Panc1 (cell line): Measurements from ENCODE around the gene SIRPA. TPM values are rescaled to one million over a fixed set of nuclear protein-coding genes. Genes with fewer than 3 reads are reported as not detected.

ENCODE experiments used
- ATAC-seq: fragments of 200-7000 bp; cut with Tn5 transposase; 2 replicates; pipeline ENCODE4 v1.9.1; 2020; ENCODE audit warnings: mild to moderate bottlenecking, moderate library complexity
- BruUV-seq: library from RNA; stranded (reverse); fragments of 400-500 nt; replicated peaks from 2 replicates; lab custom pipeline; 2021; lab: Mats Ljungman, UMichigan
- CTCF ChIA-PET: fragments of 300-600 bp; sonication (Branson Sonifier 250); formaldehyde crosslinking; loops from one replicate; lab custom pipeline; 2022; ENCODE audit warnings: antibody characterized with exemption; lab: Charles Lee
- POLR2A ChIA-PET: fragments of 300-600 bp; sonication (Branson Sonifier 250); formaldehyde crosslinking; loops from one replicate; lab custom pipeline; 2022; ENCODE audit warnings: antibody characterized with exemption; lab: Charles Lee
- DNase-seq: peaks from one replicate; pipeline ENCODE4 v3.0.0-alpha.2; 2010; ENCODE audit warnings: low read depth, low spot score
- H3K27ac ChIP-seq: 2 replicates; pipeline ENCODE4 v1.5.1; 2011; ENCODE audit warnings: mild to moderate bottlenecking, low read length, inconsistent platforms
- H3K27me3 ChIP-seq: fragments of 200-500 bp; sonication (Bioruptor generic); 2 replicates; pipeline ENCODE4 v1.6.0; 2014; ENCODE audit warnings: low read length, inconsistent platforms; ENCODE audit not compliant: control insufficient read depth, insufficient read depth
- H3K36me3 ChIP-seq: fragments of 200-500 bp; sonication (Bioruptor generic); 2 replicates; pipeline ENCODE4 v1.5.1; 2014; ENCODE audit warnings: inconsistent platforms, mild to moderate bottlenecking, low read length, moderate library complexity; ENCODE audit not compliant: control insufficient read depth, insufficient read depth
- H3K4me1 ChIP-seq: 2 replicates; pipeline ENCODE4 v1.5.1; 2011; ENCODE audit warnings: inconsistent platforms, mild to moderate bottlenecking, low read length, moderate library complexity; ENCODE audit not compliant: control insufficient read depth, insufficient read depth
- H3K4me3 ChIP-seq, 2 experiments: 2 replicates each; pipeline ENCODE4 v1.5.1; 2011 to 2012; ENCODE audit warnings: low read depth in 2 of 2, low read length in 2 of 2, mild to moderate bottlenecking in 2 of 2, inconsistent platforms in 1 of 2, moderate library complexity in 1 of 2
- H3K9me3 ChIP-seq: fragments of 200-500 bp; sonication (Bioruptor generic); 2 replicates; pipeline ENCODE4 v1.5.1; 2014; ENCODE audit warnings: low read depth, mild to moderate bottlenecking, inconsistent platforms, low read length, moderate library complexity; ENCODE audit not compliant: control insufficient read depth, insufficient read depth
- POLR2AphosphoS5 ChIP-seq: IDR thresholded peaks from 2 replicates; pipeline ENCODE4 v1.6.1; 2012; ENCODE audit warnings: mild to moderate bottlenecking, low read depth, low read length, moderate library complexity
- SIN3A ChIP-seq: IDR thresholded peaks from 2 replicates; pipeline ENCODE4 v1.6.1; 2012; ENCODE audit warnings: low read depth, mild to moderate bottlenecking, low read length, moderate library complexity, borderline replicate concordance; ENCODE audit not compliant: insufficient read depth
- TCF7L2 ChIP-seq: IDR thresholded peaks from 2 replicates; pipeline ENCODE4 v1.6.1; 2011; ENCODE audit warnings: mild to moderate bottlenecking, low read depth, low read length, inconsistent platforms
- in situ Hi-C: cut with HindIII; loops from 2 replicates; pipeline ENCODE4 v1.10.0; 2016; ENCODE audit warnings: low sequenced_read_pairs, low pct_unique_long_range_greater_than_20kb
- intact Hi-C: fragments of 100-400 bp; cut with micrococcal nuclease; formaldehyde crosslinking; loops from one replicate; pipeline ENCODE4 v1.10.0; 2022; ENCODE audit not compliant: unreplicated experiment
- total RNA-seq: library from RNA; stranded (reverse); gene quantifications from one replicate; pipeline ENCODE4 v1.2.1, GENCODE V29; 2021; ENCODE audit not compliant: unreplicated experiment
- TF ChIP-seq, protein P1 (sequence below), 2 experiments: IDR thresholded peaks; 2 replicates each; pipeline ENCODE4 v1.6.1; 2011 to 2012; ENCODE audit warnings: low read depth in 2 of 2, control low read depth in 1 of 2, low read length in 1 of 2, mild to moderate bottlenecking in 1 of 2, moderate library complexity in 1 of 2; ENCODE audit not compliant: insufficient read depth in 1 of 2
- TF ChIP-seq, protein P2 (sequence below): fragments of 450-650 bp; IDR thresholded peaks from 2 replicates; pipeline ENCODE4 v1.5.1; 2017; ENCODE audit warnings: mild to moderate bottlenecking

SIRPA gene
- total RNA-seq, 1 experiment from 2014 or later = 2.4 TPM

DNA sequence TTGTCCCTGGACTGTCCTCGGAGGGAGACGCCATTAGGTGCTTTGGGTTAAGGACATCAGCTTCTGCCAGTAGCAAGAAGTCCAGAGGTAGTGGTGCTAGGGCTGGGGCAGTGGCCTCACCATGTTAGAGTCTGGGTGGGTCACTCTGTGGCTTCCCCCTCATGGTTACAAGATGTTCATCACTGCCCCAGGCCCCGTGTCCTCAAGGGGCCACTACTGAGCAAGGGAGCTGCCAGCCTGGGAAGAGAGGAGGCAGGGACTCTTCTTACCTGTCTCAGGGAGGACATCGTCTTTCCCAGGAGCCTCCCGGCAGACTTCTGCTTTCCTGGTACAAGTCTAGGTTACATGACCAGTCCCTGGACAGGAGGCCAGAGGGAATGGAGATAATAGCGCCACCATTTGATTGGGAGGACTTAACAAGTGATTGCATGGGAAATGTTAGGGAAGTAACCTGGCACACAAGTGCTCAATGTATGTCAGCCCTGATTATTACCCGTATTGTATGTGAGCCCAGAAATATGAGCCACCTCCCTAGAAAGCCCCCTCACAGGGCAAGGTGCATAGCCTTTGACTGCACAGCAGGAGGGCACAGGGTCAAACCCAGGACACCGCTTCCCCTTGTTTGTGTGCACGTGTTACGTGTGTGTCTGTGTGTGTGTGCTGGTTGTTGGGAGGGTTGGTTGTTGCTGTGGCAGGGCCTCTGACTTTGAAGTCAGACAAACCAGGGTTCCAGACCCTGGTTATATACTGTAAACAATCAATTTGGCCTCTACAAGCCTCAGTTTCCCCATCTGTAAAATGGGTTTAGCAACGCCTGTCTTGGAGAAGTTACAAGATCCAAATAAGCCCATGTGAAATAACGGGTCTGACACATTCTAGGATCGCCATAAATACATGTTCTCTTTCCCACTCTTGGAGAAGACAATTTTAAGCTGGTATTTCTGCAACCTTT is 30.0 kb downstream of the SIRPA start:
- POLR2A ChIA-PET = no interaction called here
- H3K9me3 ChIP-seq = no peaks in the 10 kb centered on the region
- DNase-seq (no peak), ATAC-seq (no peak)
- no peak overlapping the region for H3K27ac ChIP-seq
- H3K36me3 ChIP-seq = no peaks in the 10 kb centered on the region
- in situ Hi-C loops (no loop called here), intact Hi-C loops (no loop called here)
- BruUV-seq = no TSS peak
- H3K27me3 ChIP-seq = peaks cover under 1% of the 10 kb centered on the region; the same call in 1 of the 2 replicates
- TF ChIP-seq, protein P1, sequence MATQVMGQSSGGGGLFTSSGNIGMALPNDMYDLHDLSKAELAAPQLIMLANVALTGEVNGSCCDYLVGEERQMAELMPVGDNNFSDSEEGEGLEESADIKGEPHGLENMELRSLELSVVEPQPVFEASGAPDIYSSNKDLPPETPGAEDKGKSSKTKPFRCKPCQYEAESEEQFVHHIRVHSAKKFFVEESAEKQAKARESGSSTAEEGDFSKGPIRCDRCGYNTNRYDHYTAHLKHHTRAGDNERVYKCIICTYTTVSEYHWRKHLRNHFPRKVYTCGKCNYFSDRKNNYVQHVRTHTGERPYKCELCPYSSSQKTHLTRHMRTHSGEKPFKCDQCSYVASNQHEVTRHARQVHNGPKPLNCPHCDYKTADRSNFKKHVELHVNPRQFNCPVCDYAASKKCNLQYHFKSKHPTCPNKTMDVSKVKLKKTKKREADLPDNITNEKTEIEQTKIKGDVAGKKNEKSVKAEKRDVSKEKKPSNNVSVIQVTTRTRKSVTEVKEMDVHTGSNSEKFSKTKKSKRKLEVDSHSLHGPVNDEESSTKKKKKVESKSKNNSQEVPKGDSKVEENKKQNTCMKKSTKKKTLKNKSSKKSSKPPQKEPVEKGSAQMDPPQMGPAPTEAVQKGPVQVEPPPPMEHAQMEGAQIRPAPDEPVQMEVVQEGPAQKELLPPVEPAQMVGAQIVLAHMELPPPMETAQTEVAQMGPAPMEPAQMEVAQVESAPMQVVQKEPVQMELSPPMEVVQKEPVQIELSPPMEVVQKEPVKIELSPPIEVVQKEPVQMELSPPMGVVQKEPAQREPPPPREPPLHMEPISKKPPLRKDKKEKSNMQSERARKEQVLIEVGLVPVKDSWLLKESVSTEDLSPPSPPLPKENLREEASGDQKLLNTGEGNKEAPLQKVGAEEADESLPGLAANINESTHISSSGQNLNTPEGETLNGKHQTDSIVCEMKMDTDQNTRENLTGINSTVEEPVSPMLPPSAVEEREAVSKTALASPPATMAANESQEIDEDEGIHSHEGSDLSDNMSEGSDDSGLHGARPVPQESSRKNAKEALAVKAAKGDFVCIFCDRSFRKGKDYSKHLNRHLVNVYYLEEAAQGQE (IDR thresholded peaks at IDR 0.05; ENCODE audit: insufficient read depth in 1 of 2, low read depth in 2 of 2, low read length in 1 of 2) = no peak
- TF ChIP-seq TCF7L2 = no peak
- no peak for TF ChIP-seq SIN3A
- TF ChIP-seq POLR2AphosphoS5 = no peak
- TF ChIP-seq, protein P2, sequence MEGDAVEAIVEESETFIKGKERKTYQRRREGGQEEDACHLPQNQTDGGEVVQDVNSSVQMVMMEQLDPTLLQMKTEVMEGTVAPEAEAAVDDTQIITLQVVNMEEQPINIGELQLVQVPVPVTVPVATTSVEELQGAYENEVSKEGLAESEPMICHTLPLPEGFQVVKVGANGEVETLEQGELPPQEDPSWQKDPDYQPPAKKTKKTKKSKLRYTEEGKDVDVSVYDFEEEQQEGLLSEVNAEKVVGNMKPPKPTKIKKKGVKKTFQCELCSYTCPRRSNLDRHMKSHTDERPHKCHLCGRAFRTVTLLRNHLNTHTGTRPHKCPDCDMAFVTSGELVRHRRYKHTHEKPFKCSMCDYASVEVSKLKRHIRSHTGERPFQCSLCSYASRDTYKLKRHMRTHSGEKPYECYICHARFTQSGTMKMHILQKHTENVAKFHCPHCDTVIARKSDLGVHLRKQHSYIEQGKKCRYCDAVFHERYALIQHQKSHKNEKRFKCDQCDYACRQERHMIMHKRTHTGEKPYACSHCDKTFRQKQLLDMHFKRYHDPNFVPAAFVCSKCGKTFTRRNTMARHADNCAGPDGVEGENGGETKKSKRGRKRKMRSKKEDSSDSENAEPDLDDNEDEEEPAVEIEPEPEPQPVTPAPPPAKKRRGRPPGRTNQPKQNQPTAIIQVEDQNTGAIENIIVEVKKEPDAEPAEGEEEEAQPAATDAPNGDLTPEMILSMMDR = no peak; the same call in 1 of the 2 replicates
- no peak overlapping the region for H3K4me3 ChIP-seq
- CTCF ChIA-PET = interaction anchor here (0.6 to 0.8 kb wide), 2 partner anchors 44 to 123 kb away, joined by 3 to 6 read pairs; no protein-coding TSS in a partner anchor
- no peaks in the 10 kb centered on the region for H3K4me1 ChIP-seq

DNA sequence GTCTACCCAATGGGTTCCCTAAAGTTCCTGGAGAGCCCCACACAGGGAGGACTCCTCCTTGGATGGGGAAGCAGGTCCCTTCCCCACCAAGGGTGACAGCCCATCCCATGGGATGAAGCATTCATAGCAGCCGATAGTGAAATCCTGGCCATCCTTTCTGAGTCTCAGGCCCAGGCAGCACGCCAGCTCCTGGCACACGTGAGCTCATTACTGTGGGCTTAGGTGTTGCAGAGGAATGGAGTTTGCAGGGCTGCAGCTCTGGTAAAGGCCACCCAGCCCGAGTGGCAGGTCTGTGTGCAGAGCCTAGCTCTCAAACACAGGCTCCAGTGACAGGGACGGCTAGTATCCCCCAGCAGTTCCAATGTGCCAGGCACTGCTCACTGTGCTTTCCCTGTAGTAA is 31.0 kb downstream of the SIRPA start:
- Histone ChIP-seq H3K36me3 (no peaks in the 10 kb centered on the region), H3K27ac (no peak overlapping the region), H3K4me1 (no peaks in the 10 kb centered on the region), H3K9me3 (no peaks in the 10 kb centered on the region), H3K4me3 (no peak overlapping the region), H3K27me3 (peaks cover 2% of the 10 kb centered on the region; the same call in 1 of the 2 replicates)
- POLR2A ChIA-PET = no interaction called here
- in situ Hi-C loops (no loop called here), intact Hi-C loops (no loop called here)
- ATAC-seq (no peak), DNase-seq (no peak)
- BruUV-seq = no TSS peak
- CTCF ChIA-PET = interaction anchor here (0.6 kb wide), 1 partner anchor 43 kb away, joined by 6 read pairs; no protein-coding TSS in a partner anchor
- TF ChIP-seq POLR2AphosphoS5 (no peak), SIN3A (no peak), TCF7L2 (no peak)
- TF ChIP-seq, protein P1 (IDR thresholded peaks at IDR 0.05; ENCODE audit: insufficient read depth in 1 of 2, low read depth in 2 of 2, low read length in 1 of 2) = no peak
- TF ChIP-seq, protein P2 = no peak
